ENCODE measurements around the gene ACAN. TPM values are rescaled to one million over a fixed set of nuclear protein-coding genes. Genes with fewer than 3 reads are reported as not detected.

The ACAN gene
- polyA plus RNA-seq, 1 of the 3 experiments (the other 2 are of a cell fraction): not detected

DNA sequence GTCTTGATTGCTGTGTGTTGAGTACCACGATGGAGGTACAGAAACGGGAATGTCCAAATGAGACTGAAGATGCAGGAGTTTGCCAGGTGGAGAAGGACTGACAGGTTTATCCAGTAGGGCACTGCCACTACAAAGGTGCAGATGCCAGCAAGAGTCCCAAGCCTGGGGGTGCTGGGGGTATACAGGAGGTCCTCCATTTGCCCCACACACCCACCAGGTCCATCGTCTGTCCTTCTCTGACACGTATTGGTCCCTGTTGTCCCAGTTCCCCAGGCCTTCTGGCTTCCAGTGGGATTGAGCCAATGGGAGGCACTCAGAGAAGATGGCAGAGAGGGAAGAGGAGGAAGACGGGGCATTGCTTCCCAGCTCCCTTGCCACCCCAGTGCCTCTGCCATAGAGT, 85.5 kb downstream of the ACAN start:
- H3K36me3 ChIP-seq (replicated peaks in 1 of 2; ENCODE audit: control insufficient read depth in 1 of 2, insufficient read depth in 2 of 2, low read length in 1 of 2): no peaks in the 10 kb centered on the region
- H3K79me2 ChIP-seq (ENCODE audit: insufficient read depth): no peaks in the 10 kb centered on the region
- H3K4me1 ChIP-seq (ENCODE audit: control insufficient read depth in 1 of 2, insufficient read depth in 2 of 2, low read depth in 1 of 2, low read length in 1 of 2): no peaks in the 10 kb centered on the region
- WGBS (ENCODE audit: low lambda C conversion rate): 75% methylated on average over 5 of the region's 5 CpGs
- no peak overlapping the region for H3K9ac ChIP-seq
- no peaks in the 10 kb centered on the region for H3K9me2 ChIP-seq
- no peaks in the 10 kb centered on the region for H3K27me3 ChIP-seq (ENCODE audit: insufficient read depth)
- no peaks in the 10 kb centered on the region for H4K20me1 ChIP-seq (ENCODE audit: insufficient read depth)
- no peak overlapping the region for H3K4me3 ChIP-seq (ENCODE audit: low read depth in 2 of 2, low read length in 1 of 2)
- no peak overlapping the region for H3K4me2 ChIP-seq
- ChIA-PET POLR2A (no interaction called here), CTCF (interaction anchor here (1.0 to 1.5 kb wide), 2 partner anchors 10 to 16 kb away, joined by 4 to 7 read pairs; no protein-coding TSS in a partner anchor)
- no peak for TF ChIP-seq TAF1 (IDR thresholded peaks at IDR 0.05; ENCODE audit: borderline replicate concordance, low read depth, low read length)
- TF ChIP-seq, protein P1, sequence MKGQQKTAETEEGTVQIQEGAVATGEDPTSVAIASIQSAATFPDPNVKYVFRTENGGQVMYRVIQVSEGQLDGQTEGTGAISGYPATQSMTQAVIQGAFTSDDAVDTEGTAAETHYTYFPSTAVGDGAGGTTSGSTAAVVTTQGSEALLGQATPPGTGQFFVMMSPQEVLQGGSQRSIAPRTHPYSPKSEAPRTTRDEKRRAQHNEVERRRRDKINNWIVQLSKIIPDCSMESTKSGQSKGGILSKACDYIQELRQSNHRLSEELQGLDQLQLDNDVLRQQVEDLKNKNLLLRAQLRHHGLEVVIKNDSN (IDR thresholded peaks at IDR 0.05; ENCODE audit: borderline replicate concordance, low read depth): no peak
- TF ChIP-seq, protein P2, sequence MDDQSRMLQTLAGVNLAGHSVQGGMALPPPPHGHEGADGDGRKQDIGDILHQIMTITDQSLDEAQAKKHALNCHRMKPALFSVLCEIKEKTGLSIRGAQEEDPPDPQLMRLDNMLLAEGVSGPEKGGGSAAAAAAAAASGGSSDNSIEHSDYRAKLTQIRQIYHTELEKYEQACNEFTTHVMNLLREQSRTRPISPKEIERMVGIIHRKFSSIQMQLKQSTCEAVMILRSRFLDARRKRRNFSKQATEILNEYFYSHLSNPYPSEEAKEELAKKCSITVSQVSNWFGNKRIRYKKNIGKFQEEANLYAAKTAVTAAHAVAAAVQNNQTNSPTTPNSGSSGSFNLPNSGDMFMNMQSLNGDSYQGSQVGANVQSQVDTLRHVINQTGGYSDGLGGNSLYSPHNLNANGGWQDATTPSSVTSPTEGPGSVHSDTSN (IDR thresholded peaks at IDR 0.05): no peak
- TF ChIP-seq NFIC (IDR thresholded peaks at IDR 0.05; ENCODE audit: borderline replicate concordance): no peak
- no peak for TF ChIP-seq TCF12 (IDR thresholded peaks at IDR 0.05)
- TF ChIP-seq SMC3 (IDR thresholded peaks at IDR 0.05; ENCODE audit: low read depth, low read length): no peak
- no peak for TF ChIP-seq POLR2AphosphoS5 (IDR thresholded peaks at IDR 0.05; ENCODE audit: low read depth, low read length)
- no peak for TF ChIP-seq RFX5 (IDR thresholded peaks at IDR 0.05; ENCODE audit: low read length)
- no peak for TF ChIP-seq GATA2 (CRISPR knock-in tag; IDR thresholded peaks at IDR 0.05)
- no peak for TF ChIP-seq YY1 (IDR thresholded peaks at IDR 0.05; ENCODE audit: low read depth)
- TF ChIP-seq, protein P3, sequence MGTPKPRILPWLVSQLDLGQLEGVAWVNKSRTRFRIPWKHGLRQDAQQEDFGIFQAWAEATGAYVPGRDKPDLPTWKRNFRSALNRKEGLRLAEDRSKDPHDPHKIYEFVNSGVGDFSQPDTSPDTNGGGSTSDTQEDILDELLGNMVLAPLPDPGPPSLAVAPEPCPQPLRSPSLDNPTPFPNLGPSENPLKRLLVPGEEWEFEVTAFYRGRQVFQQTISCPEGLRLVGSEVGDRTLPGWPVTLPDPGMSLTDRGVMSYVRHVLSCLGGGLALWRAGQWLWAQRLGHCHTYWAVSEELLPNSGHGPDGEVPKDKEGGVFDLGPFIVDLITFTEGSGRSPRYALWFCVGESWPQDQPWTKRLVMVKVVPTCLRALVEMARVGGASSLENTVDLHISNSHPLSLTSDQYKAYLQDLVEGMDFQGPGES (IDR thresholded peaks at IDR 0.05; ENCODE audit: low read depth, low read length): no peak
- TF ChIP-seq JUND (IDR thresholded peaks at IDR 0.05): no peak
- DNase-seq: no peak
- H3F3A ChIP-seq (replicated peaks; ENCODE audit: insufficient read depth): no peaks in the 10 kb centered on the region
- H3K27ac ChIP-seq (ENCODE audit: low read depth in 2 of 2, low read length in 1 of 2): no peak overlapping the region
- no peak overlapping the region for H2AFZ ChIP-seq (ENCODE audit: low read depth)
- H3K9me3 ChIP-seq: no peaks in the 10 kb centered on the region

DNA sequence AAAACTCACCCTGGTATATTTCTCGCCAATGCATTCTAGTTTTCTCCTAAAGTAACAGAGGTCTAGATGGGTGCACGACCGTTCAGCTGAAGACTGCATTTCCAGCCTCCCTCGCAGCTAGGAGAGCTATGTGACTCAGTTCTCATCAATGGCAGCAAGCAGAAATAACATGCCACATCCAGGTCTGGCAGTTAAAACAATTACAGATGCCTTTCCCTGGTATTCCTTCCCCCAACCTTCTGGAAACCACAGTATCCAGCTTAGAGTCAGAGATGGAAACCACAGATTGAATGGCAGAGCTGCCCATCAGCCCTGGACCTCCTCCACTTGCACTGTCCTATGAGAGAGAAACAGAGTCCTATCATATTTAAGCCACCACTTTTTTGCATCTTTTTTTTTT, 87.3 kb downstream of the ACAN start:
- CTCF ChIA-PET: interaction anchor here (1.0 to 5.7 kb wide), 5 partner anchors 10 to 211 kb away, joined by 3 to 29 read pairs (median 4); no protein-coding TSS in a partner anchor
- TF ChIP-seq MXI1 (IDR thresholded peaks at IDR 0.05; ENCODE audit: low read depth, low read length) (no peak), TCF12 (IDR thresholded peaks at IDR 0.05) (peak; percentile 31; the same call in 1 of the 2 replicates), CHD2 (IDR thresholded peaks at IDR 0.05; ENCODE audit: low read length, partially characterized antibody) (no peak), USF2 (IDR thresholded peaks at IDR 0.05; ENCODE audit: borderline replicate concordance, low read depth, low read length) (no peak), RFX5 (IDR thresholded peaks at IDR 0.05; ENCODE audit: low read length) (no peak), NRF1 (IDR thresholded peaks at IDR 0.05; ENCODE audit: low read depth, low read length) (no peak)
- TF ChIP-seq, protein P3 (IDR thresholded peaks at IDR 0.05; ENCODE audit: low read depth, low read length): no peak
- TF ChIP-seq, protein P2 (IDR thresholded peaks at IDR 0.05): peak; percentile 70

More for the DNA sequence above, 87.3 kb downstream of the ACAN start:
- Histone ChIP-seq H3K36me3 (replicated peaks in 1 of 2; ENCODE audit: control insufficient read depth in 1 of 2, insufficient read depth in 2 of 2, low read length in 1 of 2) (no peaks in the 10 kb centered on the region), H3K27ac (ENCODE audit: low read depth in 2 of 2, low read length in 1 of 2) (no peak overlapping the region), H3K4me3 (ENCODE audit: low read depth in 2 of 2, low read length in 1 of 2) (no peak overlapping the region), H3F3A (replicated peaks; ENCODE audit: insufficient read depth) (peaks cover 3% of the 10 kb centered on the region), H2AFZ (ENCODE audit: low read depth) (no peak overlapping the region), H3K9me2 (no peaks in the 10 kb centered on the region), H3K27me3 (ENCODE audit: insufficient read depth) (no peaks in the 10 kb centered on the region), H3K4me2 (no peak overlapping the region), H3K79me2 (ENCODE audit: insufficient read depth) (no peaks in the 10 kb centered on the region), H3K9ac (no peak overlapping the region), H3K9me3 (no peaks in the 10 kb centered on the region), H3K4me1 (ENCODE audit: control insufficient read depth in 1 of 2, insufficient read depth in 2 of 2, low read depth in 1 of 2, low read length in 1 of 2) (peaks cover 0 to 12% of the 10 kb centered on the region in 2 experiments; a peak in 1 of 4 replicates), H4K20me1 (ENCODE audit: insufficient read depth) (no peaks in the 10 kb centered on the region)
- POLR2A ChIA-PET: interaction anchor here (0.8 kb wide), 1 partner anchor 30 kb away, joined by 3 read pairs; no protein-coding TSS in a partner anchor
- DNase-seq: no peak
- 67% methylated on average over 4 of the region's 4 CpGs for WGBS (ENCODE audit: low lambda C conversion rate)

Measured in SK-N-SH (cell line).